Measurements from ENCODE around the gene LIPC.

The LIPC gene

DNA sequence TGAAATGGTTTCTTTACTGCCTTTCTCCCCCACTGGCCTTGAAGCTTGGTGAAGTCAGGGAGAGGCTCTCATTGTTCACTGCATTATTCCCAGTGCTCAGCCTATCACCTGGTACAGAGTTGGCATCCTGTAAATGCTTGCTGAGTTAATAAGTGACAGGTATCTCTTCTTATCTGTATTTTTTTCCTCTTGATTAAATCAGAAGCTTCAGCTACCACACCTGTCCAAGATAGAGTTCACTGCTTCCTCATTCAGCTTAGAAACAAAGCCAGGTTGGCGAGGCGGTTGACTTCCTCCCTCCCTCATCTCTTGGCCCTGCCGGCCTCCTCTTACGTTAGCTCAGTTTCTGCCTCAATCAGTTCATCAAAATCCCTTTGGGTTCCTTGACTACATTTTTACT is 142.8 kb downstream of the LIPC start:
- no peak overlapping the region for H3K4me3 ChIP-seq (ENCODE audit: low read length)
- H3K27me3 ChIP-seq (ENCODE audit: insufficient read depth, low read length), result no peaks in the 10 kb centered on the region
- no peaks in the 10 kb centered on the region for H3K4me1 ChIP-seq (ENCODE audit: insufficient read depth, low read length)
- no peak overlapping the region for H3K27ac ChIP-seq (ENCODE audit: low read length)
- no peaks in the 10 kb centered on the region for H3K9me3 ChIP-seq (ENCODE audit: insufficient read depth, low read depth, low read length)
- H3K36me3 ChIP-seq (ENCODE audit: insufficient read depth, low read depth, low read length), result no peaks in the 10 kb centered on the region
- H3K9ac ChIP-seq (ENCODE audit: low read depth, low read length), result no peak overlapping the region

DNA sequence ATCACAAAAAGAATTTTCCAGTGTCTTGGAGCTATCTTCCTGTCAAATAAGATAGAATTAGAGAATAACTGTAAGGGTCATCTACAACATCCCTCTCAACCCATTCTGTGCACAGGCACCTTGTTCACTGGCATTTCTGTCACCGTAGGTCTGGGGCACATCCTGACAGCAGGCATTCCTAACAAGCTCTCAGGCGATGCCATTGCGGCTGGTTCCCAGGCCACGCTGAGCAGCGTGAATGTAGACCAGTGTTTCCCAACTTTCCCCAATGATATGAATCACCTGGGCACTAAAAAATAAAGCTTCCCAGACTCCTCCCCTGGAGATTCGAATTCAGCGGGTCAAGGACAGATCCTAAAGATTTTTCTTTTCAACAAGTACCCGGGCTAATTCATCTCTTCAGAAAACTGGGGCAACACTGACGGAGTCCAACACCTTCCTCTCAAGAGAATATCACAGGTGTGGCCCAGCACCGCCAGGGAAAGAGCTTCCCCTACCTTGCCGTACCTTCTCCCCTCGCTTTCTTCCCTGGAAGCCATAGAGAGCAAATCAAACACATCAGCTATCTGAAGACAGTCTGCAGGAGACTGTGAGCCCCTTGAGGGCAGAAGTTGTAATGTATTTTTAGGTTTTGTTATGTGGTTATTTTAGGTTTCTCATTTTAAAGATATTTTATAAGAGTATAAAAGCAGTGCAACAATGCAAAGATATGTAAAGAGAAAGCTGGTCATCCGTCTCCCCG is 143.4 kb downstream of the LIPC start:
- no peaks in the 10 kb centered on the region for H3K27me3 ChIP-seq (ENCODE audit: insufficient read depth, low read length)
- H3K4me1 ChIP-seq (ENCODE audit: insufficient read depth, low read length), result no peaks in the 10 kb centered on the region
- H3K36me3 ChIP-seq (ENCODE audit: insufficient read depth, low read depth, low read length), result no peaks in the 10 kb centered on the region
- H3K9ac ChIP-seq (ENCODE audit: low read depth, low read length), result no peak overlapping the region
- H3K4me3 ChIP-seq (ENCODE audit: low read length), result no peak overlapping the region
- no peak overlapping the region for H3K27ac ChIP-seq (ENCODE audit: low read length)
- no peaks in the 10 kb centered on the region for H3K9me3 ChIP-seq (ENCODE audit: insufficient read depth, low read depth, low read length)

DNA sequence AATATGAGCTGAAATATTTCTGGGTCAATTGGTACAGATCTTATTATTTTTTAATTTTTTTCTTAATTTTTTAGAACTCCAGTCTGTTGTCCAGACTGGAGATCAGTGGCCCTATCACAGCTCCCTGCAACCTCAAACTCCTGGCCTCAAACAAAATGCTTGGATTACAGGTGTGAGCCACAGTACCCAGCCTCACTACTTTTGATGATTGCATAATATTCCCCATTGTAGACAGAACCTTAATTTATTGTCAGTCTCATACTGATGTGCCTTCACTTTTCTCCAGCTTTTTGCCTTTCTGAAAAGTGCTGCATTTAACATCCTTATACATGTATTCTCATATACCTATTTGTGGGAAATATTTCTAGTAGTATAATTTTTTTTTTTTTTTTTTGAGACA is 144.9 kb downstream of the LIPC start:
- Histone ChIP-seq H3K27ac (ENCODE audit: low read length) (no peak overlapping the region), H3K9me3 (ENCODE audit: insufficient read depth, low read depth, low read length) (no peaks in the 10 kb centered on the region), H3K36me3 (ENCODE audit: insufficient read depth, low read depth, low read length) (no peaks in the 10 kb centered on the region), H3K9ac (ENCODE audit: low read depth, low read length) (no peak overlapping the region), H3K4me3 (ENCODE audit: low read length) (no peak overlapping the region), H3K4me1 (ENCODE audit: insufficient read depth, low read length) (no peaks in the 10 kb centered on the region), H3K27me3 (ENCODE audit: insufficient read depth, low read length) (no peaks in the 10 kb centered on the region)

DNA sequence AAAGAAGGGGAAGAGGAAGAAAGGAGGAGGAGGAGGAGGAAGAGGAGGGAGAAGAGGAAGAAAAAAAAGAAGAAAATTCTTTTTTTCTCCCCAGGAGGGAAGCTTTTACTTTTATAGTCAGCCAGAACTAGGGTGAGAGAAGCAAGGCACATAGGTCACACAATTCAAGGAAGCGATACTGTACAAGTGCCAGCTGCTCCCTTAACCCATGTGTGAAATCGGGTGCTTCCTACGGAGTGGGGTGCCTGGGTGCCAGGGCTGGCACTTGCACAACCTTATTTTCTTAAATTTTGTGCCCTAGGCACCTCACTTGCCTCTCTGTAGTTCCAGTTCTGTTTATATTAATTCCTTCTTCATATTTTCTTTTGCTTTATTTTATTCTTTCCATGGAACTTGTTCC is 150.4 kb downstream of the LIPC start:
- Histone ChIP-seq H3K4me3 (ENCODE audit: low read length) (no peak overlapping the region), H3K27ac (ENCODE audit: low read length) (no peak overlapping the region), H3K9ac (ENCODE audit: low read depth, low read length) (no peak overlapping the region), H3K36me3 (ENCODE audit: insufficient read depth, low read depth, low read length) (no peaks in the 10 kb centered on the region), H3K9me3 (ENCODE audit: insufficient read depth, low read depth, low read length) (no peaks in the 10 kb centered on the region), H3K27me3 (ENCODE audit: insufficient read depth, low read length) (no peaks in the 10 kb centered on the region), H3K4me1 (ENCODE audit: insufficient read depth, low read length) (no peaks in the 10 kb centered on the region)

DNA sequence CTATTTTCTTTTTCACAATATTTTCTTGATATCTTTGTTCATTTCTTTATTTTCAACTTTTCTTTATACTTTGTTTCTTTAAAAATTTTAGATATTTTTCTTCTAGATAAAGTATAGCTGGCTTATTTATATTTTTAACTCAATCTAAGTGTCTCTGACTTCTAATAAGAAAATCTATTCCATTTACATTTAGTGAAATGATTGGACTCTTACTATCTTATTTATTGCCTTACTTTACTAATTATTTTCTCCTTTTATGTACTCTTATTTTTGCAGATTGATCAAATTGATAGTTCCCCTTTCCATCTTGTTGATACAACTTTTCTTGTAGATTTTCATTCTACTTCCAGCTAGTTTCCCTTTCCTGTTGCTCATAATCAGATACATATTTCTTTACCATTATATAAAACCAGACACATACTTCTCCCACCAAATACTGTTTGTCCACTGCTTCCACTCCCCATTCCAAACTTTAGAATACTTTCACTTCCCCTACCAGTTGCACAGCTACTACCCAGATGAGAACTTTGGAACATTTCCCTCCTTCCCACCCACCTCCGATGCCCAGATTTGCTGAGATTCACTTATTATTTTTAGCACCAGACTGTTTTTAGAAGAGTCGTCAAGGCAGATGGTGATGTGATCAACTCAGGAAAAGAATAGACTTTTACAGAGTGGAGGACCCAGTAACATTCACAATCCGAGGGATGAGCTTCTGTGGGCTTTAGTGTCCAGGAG is 151.5 kb downstream of the LIPC start:
- Histone ChIP-seq H3K4me3 (ENCODE audit: low read length) (no peak overlapping the region), H3K27me3 (ENCODE audit: insufficient read depth, low read length) (no peaks in the 10 kb centered on the region), H3K4me1 (ENCODE audit: insufficient read depth, low read length) (no peaks in the 10 kb centered on the region), H3K36me3 (ENCODE audit: insufficient read depth, low read depth, low read length) (no peaks in the 10 kb centered on the region), H3K9ac (ENCODE audit: low read depth, low read length) (no peak overlapping the region), H3K27ac (ENCODE audit: low read length) (no peak overlapping the region), H3K9me3 (ENCODE audit: insufficient read depth, low read depth, low read length) (no peaks in the 10 kb centered on the region)

DNA sequence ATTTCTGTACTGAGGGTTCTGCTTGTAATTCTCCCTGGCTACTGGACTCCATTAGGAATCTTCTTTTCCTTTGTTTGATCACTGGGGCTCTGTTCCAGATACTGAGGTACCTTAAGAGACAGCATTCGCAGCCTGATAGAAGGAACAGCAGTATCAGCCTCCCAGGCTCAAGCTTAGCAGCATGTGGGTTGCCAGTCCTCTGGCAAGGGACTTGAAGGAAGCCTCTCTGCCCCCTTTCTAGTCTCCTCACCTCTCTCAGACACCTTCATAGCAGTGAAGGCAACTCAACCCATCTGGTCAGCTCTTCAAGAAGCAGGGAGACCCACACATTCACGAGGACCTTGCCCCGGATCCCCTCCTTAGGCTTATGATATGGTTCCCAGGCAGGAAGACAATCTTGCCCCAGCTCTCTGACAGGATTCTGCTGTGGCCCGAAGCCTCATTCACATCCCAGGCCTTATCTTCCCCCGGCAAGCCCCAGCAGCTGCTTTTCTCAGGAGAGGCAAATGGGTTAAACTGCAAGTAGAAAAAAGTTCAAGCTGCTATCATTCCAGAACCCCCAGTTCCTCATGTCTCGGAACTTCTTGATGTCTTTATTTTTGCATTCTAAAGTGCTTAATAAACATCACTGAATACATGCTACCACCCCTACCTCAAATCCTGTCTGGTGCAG is 153.1 kb downstream of the LIPC start:
- Histone ChIP-seq H3K36me3 (ENCODE audit: insufficient read depth, low read depth, low read length) (no peaks in the 10 kb centered on the region), H3K9me3 (ENCODE audit: insufficient read depth, low read depth, low read length) (no peaks in the 10 kb centered on the region), H3K4me3 (ENCODE audit: low read length) (no peak overlapping the region), H3K9ac (ENCODE audit: low read depth, low read length) (no peak overlapping the region), H3K27me3 (ENCODE audit: insufficient read depth, low read length) (no peaks in the 10 kb centered on the region), H3K27ac (ENCODE audit: low read length) (no peak overlapping the region), H3K4me1 (ENCODE audit: insufficient read depth, low read length) (no peaks in the 10 kb centered on the region)

DNA sequence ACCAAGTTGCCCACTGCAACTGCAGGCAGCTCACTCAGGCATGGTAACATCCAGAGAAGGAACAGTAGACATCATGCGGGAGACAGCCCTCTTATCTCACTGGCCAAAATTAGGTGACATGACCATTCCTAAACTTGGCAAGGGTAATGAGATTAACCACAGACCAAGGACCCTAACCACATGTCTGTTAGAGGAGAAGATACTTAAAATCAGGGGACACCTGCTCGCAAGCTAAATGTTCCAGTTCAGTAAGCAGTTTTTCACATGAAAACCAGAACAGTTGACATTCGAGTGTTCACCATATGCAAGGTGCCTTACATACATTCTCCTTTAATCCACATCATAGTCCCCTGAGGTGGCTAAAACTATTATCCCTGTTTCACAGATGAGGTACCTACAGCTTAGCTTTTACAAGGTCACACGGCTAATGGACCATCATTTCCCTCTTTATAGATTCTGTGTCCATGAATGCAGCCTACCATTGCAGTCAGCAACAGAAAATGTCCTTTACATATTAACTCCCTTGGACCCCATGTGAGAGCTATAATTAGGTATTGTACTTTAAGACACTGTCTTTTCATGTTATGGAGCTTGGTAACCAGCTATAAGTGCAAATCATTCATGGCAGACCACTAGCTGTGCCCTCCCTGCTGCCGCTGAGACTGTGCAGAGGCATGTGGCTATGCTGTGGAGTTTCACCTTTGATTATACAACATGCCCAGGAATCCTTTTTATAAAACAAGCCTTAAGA is 154.1 kb downstream of the LIPC start:
- Histone ChIP-seq H3K9me3 (ENCODE audit: insufficient read depth, low read depth, low read length) (no peaks in the 10 kb centered on the region), H3K9ac (ENCODE audit: low read depth, low read length) (no peak overlapping the region), H3K27me3 (ENCODE audit: insufficient read depth, low read length) (no peaks in the 10 kb centered on the region), H3K4me3 (ENCODE audit: low read length) (no peak overlapping the region), H3K4me1 (ENCODE audit: insufficient read depth, low read length) (no peaks in the 10 kb centered on the region), H3K27ac (ENCODE audit: low read length) (no peak overlapping the region), H3K36me3 (ENCODE audit: insufficient read depth, low read depth, low read length) (no peaks in the 10 kb centered on the region)

DNA sequence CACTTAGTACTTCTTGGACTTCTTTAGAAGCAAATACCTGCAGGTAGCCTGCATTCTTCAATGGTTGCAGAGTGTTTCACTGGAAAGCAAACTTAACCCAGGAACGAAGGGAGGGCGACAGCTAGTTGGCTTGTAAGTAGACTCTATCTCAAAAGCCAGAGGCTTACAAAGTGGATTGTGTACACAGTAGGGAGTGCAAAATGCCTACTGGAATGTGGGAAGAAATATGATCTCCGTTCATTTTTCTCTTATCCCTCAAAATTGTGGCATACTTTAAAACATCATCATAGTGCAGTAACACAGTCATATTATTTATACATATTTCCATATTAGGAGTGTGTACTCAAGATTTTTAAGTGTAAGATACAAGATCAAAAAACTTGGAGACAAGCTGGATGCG is 155.7 kb downstream of the LIPC start:
- H3K27ac ChIP-seq (ENCODE audit: low read length), result no peak overlapping the region
- no peaks in the 10 kb centered on the region for H3K36me3 ChIP-seq (ENCODE audit: insufficient read depth, low read depth, low read length)
- no peak overlapping the region for H3K9ac ChIP-seq (ENCODE audit: low read depth, low read length)
- H3K27me3 ChIP-seq (ENCODE audit: insufficient read depth, low read length), result no peaks in the 10 kb centered on the region
- H3K4me1 ChIP-seq (ENCODE audit: insufficient read depth, low read length), result no peaks in the 10 kb centered on the region
- no peaks in the 10 kb centered on the region for H3K9me3 ChIP-seq (ENCODE audit: insufficient read depth, low read depth, low read length)
- no peak overlapping the region for H3K4me3 ChIP-seq (ENCODE audit: low read length)

DNA sequence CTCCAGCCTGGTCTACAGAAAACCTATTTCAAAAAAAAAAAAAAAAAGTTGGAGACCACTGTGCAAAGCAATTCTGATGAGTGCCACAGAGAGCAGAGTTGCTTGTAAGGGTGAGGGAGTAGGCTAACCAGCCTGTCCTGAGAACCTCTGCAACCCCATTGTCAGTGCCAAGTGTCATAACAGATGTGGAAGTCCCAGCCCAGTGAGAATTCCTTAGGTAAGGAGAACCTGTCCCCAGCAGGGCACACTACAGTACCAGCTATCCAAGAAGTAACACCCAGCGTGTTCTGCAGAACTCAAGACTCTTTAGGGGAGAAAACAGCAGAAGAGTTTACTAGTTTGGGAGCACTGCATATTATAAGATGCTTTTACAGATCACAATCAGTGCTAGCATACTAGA is 156.3 kb downstream of the LIPC start:
- no peaks in the 10 kb centered on the region for H3K4me1 ChIP-seq (ENCODE audit: insufficient read depth, low read length)

DNA sequence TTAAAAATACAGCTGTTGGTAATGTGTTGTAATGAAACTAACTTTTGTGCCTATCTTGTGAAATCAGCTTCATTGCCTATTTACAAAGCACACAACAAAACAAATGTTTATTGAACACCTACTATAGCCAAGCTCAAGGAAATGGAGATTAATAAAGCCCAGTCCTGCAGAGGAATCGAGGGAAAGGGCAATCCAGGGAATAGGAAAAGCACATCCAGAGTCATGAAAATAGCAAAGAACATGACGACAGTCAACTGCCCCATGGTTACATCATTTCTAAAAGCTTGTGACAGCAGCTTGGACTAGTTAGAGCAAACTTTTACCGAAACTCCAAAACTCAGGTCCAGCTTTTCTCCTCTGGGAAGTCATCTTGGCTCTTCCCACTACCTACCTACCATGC is 157.3 kb downstream of the LIPC start:
- Histone ChIP-seq H3K4me3 (ENCODE audit: low read length) (no peak overlapping the region), H3K9ac (ENCODE audit: low read depth, low read length) (no peak overlapping the region), H3K9me3 (ENCODE audit: insufficient read depth, low read depth, low read length) (no peaks in the 10 kb centered on the region), H3K4me1 (ENCODE audit: insufficient read depth, low read length) (no peaks in the 10 kb centered on the region), H3K27me3 (ENCODE audit: insufficient read depth, low read length) (no peaks in the 10 kb centered on the region), H3K27ac (ENCODE audit: low read length) (no peak overlapping the region), H3K36me3 (ENCODE audit: insufficient read depth, low read depth, low read length) (no peaks in the 10 kb centered on the region)

More for the DNA sequence above, 156.3 kb downstream of the LIPC start:
- Histone ChIP-seq H3K9me3 (ENCODE audit: insufficient read depth, low read depth, low read length) (no peaks in the 10 kb centered on the region), H3K9ac (ENCODE audit: low read depth, low read length) (no peak overlapping the region), H3K27ac (ENCODE audit: low read length) (no peak overlapping the region), H3K36me3 (ENCODE audit: insufficient read depth, low read depth, low read length) (no peaks in the 10 kb centered on the region), H3K27me3 (ENCODE audit: insufficient read depth, low read length) (no peaks in the 10 kb centered on the region), H3K4me3 (ENCODE audit: low read length) (no peak overlapping the region)

DNA sequence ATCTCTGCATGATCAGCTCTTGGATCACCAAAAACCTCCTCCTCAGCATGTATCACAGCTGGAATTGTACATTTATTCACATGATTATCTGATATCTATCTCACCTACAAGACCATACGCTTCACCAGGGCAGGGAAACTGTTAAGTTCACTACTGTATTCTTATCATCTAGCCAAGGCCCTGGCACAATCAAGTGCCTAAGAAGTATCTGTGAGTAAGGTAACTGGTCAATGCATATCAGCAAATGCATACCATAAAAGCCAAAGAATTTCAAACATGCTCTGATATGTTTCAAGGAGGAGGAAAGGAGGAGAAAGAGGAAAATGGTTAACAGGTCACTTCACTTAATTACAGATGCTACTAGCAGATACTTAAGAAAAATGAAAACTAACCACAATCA is 158.4 kb downstream of the LIPC start:
- no peak overlapping the region for H3K9ac ChIP-seq (ENCODE audit: low read depth, low read length)
- H3K4me1 ChIP-seq (ENCODE audit: insufficient read depth, low read length), result no peaks in the 10 kb centered on the region
- no peaks in the 10 kb centered on the region; the same call in 1 of the 2 replicates for H3K36me3 ChIP-seq (ENCODE audit: insufficient read depth, low read depth, low read length)
- H3K27ac ChIP-seq (ENCODE audit: low read length), result no peak overlapping the region
- H3K27me3 ChIP-seq (ENCODE audit: insufficient read depth, low read length), result no peaks in the 10 kb centered on the region
- no peaks in the 10 kb centered on the region for H3K9me3 ChIP-seq (ENCODE audit: insufficient read depth, low read depth, low read length)
- no peak overlapping the region for H3K4me3 ChIP-seq (ENCODE audit: low read length)
